GM18498 (cell line): ENCODE results near the gene DNAI2.
"Not testable (repeated sequence)": the region's sequence is repeated elsewhere in the genome, so short reads cannot be mapped to it uniquely, and the experiment has no call there.

Experiments
- ATAC-seq: cut with Tn5 transposase; IDR thresholded peaks from one replicate; pipeline ENCODE4 v1.9.1; 2021; ENCODE audit warnings: mild to moderate bottlenecking, moderate library complexity; ENCODE audit not compliant: unreplicated experiment

DNAI2 gene

GRCh38 chr17:74272731-74273201, 1.3 kb upstream of the DNAI2 start:
- no peak for ATAC-seq

GRCh38 chr17:74274709-74275340, 791 bp downstream of the DNAI2 start:
- ATAC-seq, result no peak

- ATAC-seq, result no peak
Measured at GRCh38 chr17:74276051-74276476, 2.0 kb downstream of the DNAI2 start.

- ATAC-seq, result no peak
Measured at GRCh38 chr17:74276541-74277009, 2.5 kb downstream of the DNAI2 start.

GRCh38 chr17:74277935-74278334, 3.9 kb downstream of the DNAI2 start:
- no peak for ATAC-seq

GRCh38 chr17:74279617-74280016, 5.6 kb downstream of the DNAI2 start:
- ATAC-seq, result not testable (repeated sequence)

GRCh38 chr17:74280093-74280513, 6.1 kb downstream of the DNAI2 start:
- peak; percentile 49 for ATAC-seq

GRCh38 chr17:74281799-74282198, 7.8 kb downstream of the DNAI2 start:
- no peak for ATAC-seq

GRCh38 chr17:74282274-74282586, 8.2 kb downstream of the DNAI2 start:
- not testable (repeated sequence) for ATAC-seq

GRCh38 chr17:74282587-74283370, 8.7 kb downstream of the DNAI2 start:
- ATAC-seq, result no peak

GRCh38 chr17:74283371-74283673, 9.3 kb downstream of the DNAI2 start:
- ATAC-seq, result no peak

- ATAC-seq, result no peak
Measured at GRCh38 chr17:74287031-74287602, 13.1 kb downstream of the DNAI2 start.

- no peak for ATAC-seq
Measured at GRCh38 chr17:74288785-74289184, 14.8 kb downstream of the DNAI2 start.

- no peak for ATAC-seq
Measured at GRCh38 chr17:74289688-74290087, 15.7 kb downstream of the DNAI2 start.

GRCh38 chr17:74290340-74290739, 16.3 kb downstream of the DNAI2 start:
- ATAC-seq, result no peak

GRCh38 chr17:74292495-74292894, 18.5 kb downstream of the DNAI2 start:
- ATAC-seq, result no peak

- no peak for ATAC-seq
Measured at GRCh38 chr17:74295625-74296547, 21.9 kb downstream of the DNAI2 start.

GRCh38 chr17:74296548-74296936, 22.5 kb downstream of the DNAI2 start:
- no peak for ATAC-seq

GRCh38 chr17:74297941-74298340, 23.9 kb downstream of the DNAI2 start:
- ATAC-seq, result no peak

GRCh38 chr17:74298778-74299177, 24.7 kb downstream of the DNAI2 start:
- ATAC-seq, result no peak
